Naive thymus-derived CD4-positive, alpha-beta T cell (primary cell): ENCODE results near the gene EPSTI1. TPM values are rescaled to one million over a fixed set of nuclear protein-coding genes. Genes with fewer than 3 reads are reported as not detected.

ENCODE experiments used
- ATAC-seq: fragments of 150-1000 bp; cut with Tn5 transposase; 2 replicates; pipeline ENCODE4 v1.10.0; 2021; ENCODE audit warnings: mild to moderate bottlenecking, moderate library complexity
- CTCF ChIA-PET: fragments of 350-600 bp; sonication (Branson Sonifier 250); formaldehyde crosslinking; loops from one replicate; lab custom pipeline; 2021; ENCODE audit warnings: antibody characterized with exemption; lab: Charles Lee
- POLR2A ChIA-PET: fragments of 350-600 bp; sonication (Branson Sonifier 250); formaldehyde crosslinking; loops from one replicate; lab custom pipeline; 2021; ENCODE audit warnings: antibody characterized with exemption, inconsistent platforms; lab: Charles Lee
- DNase-seq, 9 donors: peaks; one replicate each; pipeline versions ENCODE4 v3.0.0 to v3.0.0-alpha.2; 2020 to 2022; ENCODE audit warnings: mixed read lengths in 1 of 9
- H3K27ac ChIP-seq: one replicate; pipeline ENCODE4 v1.7.0; 2013; ENCODE audit warnings: mild to moderate bottlenecking, low read depth, low read length, moderate library complexity
- H3K27me3 ChIP-seq, 2 donors: one replicate each; pipeline ENCODE4 v1.7.0; 2013; ENCODE audit warnings: low read length in 2 of 2, mild to moderate bottlenecking in 2 of 2, moderate library complexity in 2 of 2; ENCODE audit not compliant: control insufficient read depth in 2 of 2, insufficient read depth in 2 of 2
- H3K36me3 ChIP-seq, 3 experiments: 1 replicate in 2 of 3; 2 replicates in 1 of 3; pipeline ENCODE4 v1.7.0; 2013; ENCODE audit warnings: low read length in 3 of 3, mild to moderate bottlenecking in 3 of 3, moderate library complexity in 1 of 3; ENCODE audit not compliant: insufficient read depth in 3 of 3, control insufficient read depth in 2 of 3
- H3K4me1 ChIP-seq, 2 donors: one replicate each; pipeline ENCODE4 v1.7.0; 2013; ENCODE audit warnings: low read length in 2 of 2, mild to moderate bottlenecking in 2 of 2, moderate library complexity in 1 of 2; ENCODE audit not compliant: control insufficient read depth in 2 of 2, insufficient read depth in 2 of 2
- H3K4me3 ChIP-seq: 2 replicates; pipeline ENCODE4 v1.7.0; 2013; ENCODE audit warnings: mild to moderate bottlenecking, low read length
- H3K9me3 ChIP-seq, 3 experiments: 1 replicate in 2 of 3; 2 replicates in 1 of 3; pipeline ENCODE4 v1.7.0; 2013; ENCODE audit warnings: low read length in 3 of 3; ENCODE audit not compliant: control insufficient read depth in 2 of 3
- H3K27ac Mint-ChIP-seq, 9 donors: one replicate each; pipeline ENCODE4 v1.8.0; 2020 to 2022; ENCODE audit warnings: mixed read lengths in 9 of 9, mild to moderate bottlenecking in 8 of 9, moderate library complexity in 5 of 9, inconsistent platforms in 2 of 9
- H3K27me3 Mint-ChIP-seq, 5 donors: one replicate each; pipeline ENCODE4 v1.8.0; 2021 to 2022; ENCODE audit warnings: mixed read lengths in 5 of 5, mild to moderate bottlenecking in 1 of 5
- H3K36me3 Mint-ChIP-seq, 5 donors: one replicate each; pipeline ENCODE4 v1.8.0; 2020 to 2022; ENCODE audit warnings: mixed read lengths in 5 of 5, mild to moderate bottlenecking in 3 of 5, inconsistent platforms in 1 of 5
- H3K4me1 Mint-ChIP-seq, 7 donors: one replicate each; pipeline ENCODE4 v1.8.0; 2020 to 2022; ENCODE audit warnings: mixed read lengths in 7 of 7, mild to moderate bottlenecking in 3 of 7, inconsistent platforms in 1 of 7
- H3K4me3 Mint-ChIP-seq, 10 donors: one replicate each; pipeline ENCODE4 v1.8.0; 2020 to 2022; ENCODE audit warnings: mild to moderate bottlenecking in 10 of 10, mixed read lengths in 10 of 10, moderate library complexity in 6 of 10, inconsistent platforms in 2 of 10
- H3K9me3 Mint-ChIP-seq, 11 donors: one replicate each; pipeline ENCODE4 v1.8.0; 2020 to 2022; ENCODE audit warnings: mixed read lengths in 11 of 11, mild to moderate bottlenecking in 4 of 11, inconsistent platforms in 1 of 11, moderate library complexity in 1 of 11
- intact Hi-C, 2 donors: fragments of 100-400 bp; cut with micrococcal nuclease; formaldehyde crosslinking; loops; one replicate each; pipeline ENCODE4 v1.15.1; 2023
- polyA plus RNA-seq, 2 donors: library from polyadenylated mRNA; unstranded; fragments of 300-500 nt; fragmentation: Illumina TruSeq; gene quantifications; one replicate each; pipeline ENCODE4 v1.2.3, GENCODE V29; 2021
- total RNA-seq, 6 experiments: library from RNA in 5 of 6; stranded (reverse) in 5 of 6; gene quantifications; 1 replicate in 5 of 6; 2 replicates in 1 of 6; pipeline ENCODE4 v1.2.3 and lab custom pipeline; 2021 to 2026

Gene EPSTI1
- total and polyA plus RNA-seq, 7 experiments from 2014 or later, result 8.4 to 125 (median 13.7) TPM

GRCh38 chr13:42885325-42885724 is 106.7 kb downstream of the EPSTI1 start:
- ChIA-PET POLR2A (no interaction called here), CTCF (no interaction called here)
- no peaks in the 10 kb centered on the region for H3K27me3 ChIP-seq
- DNase-seq (no peak), ATAC-seq (no peak)
- peaks cover 0 to 8% (median 5%) of the 10 kb centered on the region in 7 donors for H3K4me1 Mint-ChIP-seq
- no peak overlapping the region for H3K4me3 ChIP-seq
- peaks cover 0 to 32% (median 29%) of the 10 kb centered on the region in 5 donors for H3K36me3 Mint-ChIP-seq
- H3K4me1 ChIP-seq, result no peaks in the 10 kb centered on the region
- peaks cover 2 to 9% (median 4%) of the 10 kb centered on the region in 5 donors for H3K27me3 Mint-ChIP-seq
- H3K36me3 ChIP-seq, result peaks cover 0 to 21% (median 8%) of the 10 kb centered on the region in 3 experiments
- H3K27ac ChIP-seq, result no peak overlapping the region
- no peaks in the 10 kb centered on the region for H3K9me3 ChIP-seq
- peaks cover 0 to under 1% (median 0%) of the 10 kb centered on the region in 11 donors for H3K9me3 Mint-ChIP-seq
- intact Hi-C loops, result no loop called here
- H3K4me3 Mint-ChIP-seq, result no peak overlapping the region
- H3K27ac Mint-ChIP-seq, result peak overlapping the region in 1 of 9 donors; percentile 66

- POLR2A ChIA-PET, result no interaction called here
- Mint-ChIP-seq H3K27me3 (peaks cover 9 to 16% (median 10%) of the 10 kb centered on the region in 5 donors), H3K4me1 (peaks cover 0 to 10% (median 6%) of the 10 kb centered on the region in 7 donors), H3K36me3 (peaks cover 0 to 32% (median 29%) of the 10 kb centered on the region in 5 donors), H3K9me3 (peaks cover 0 to 2% (median 0%) of the 10 kb centered on the region in 11 donors), H3K4me3 (no peak overlapping the region), H3K27ac (peak overlapping the region in 1 of 9 donors; percentile 9)
- CTCF ChIA-PET, result interaction anchor here (0.5 kb wide), 1 partner anchor 1218 kb away, joined by 3 read pairs; no protein-coding TSS in a partner anchor
- Histone ChIP-seq H3K27ac (no peak overlapping the region), H3K4me1 (no peaks in the 10 kb centered on the region), H3K36me3 (peaks cover 0 to 21% (median 8%) of the 10 kb centered on the region in 3 experiments), H3K9me3 (no peaks in the 10 kb centered on the region), H3K4me3 (no peak overlapping the region), H3K27me3 (no peaks in the 10 kb centered on the region)
- no peak for DNase-seq
- intact Hi-C loops, result loop anchor here in 1 of 2 donors (5.0 kb wide), 1 partner anchor 918 kb away; no protein-coding TSS in a partner anchor
- ATAC-seq, result no peak
Measured at GRCh38 chr13:42883771-42884467, 108.1 kb downstream of the EPSTI1 start.

- peaks cover 0 to 13% (median 8%) of the 10 kb centered on the region in 3 experiments for H3K36me3 ChIP-seq
- peaks cover 9 to 21% (median 10%) of the 10 kb centered on the region in 5 donors for H3K27me3 Mint-ChIP-seq
- no peak overlapping the region for H3K27ac Mint-ChIP-seq
- H3K9me3 Mint-ChIP-seq, result peaks cover 0 to 2% (median 0%) of the 10 kb centered on the region in 11 donors
- ChIA-PET CTCF (interaction anchor here (0.5 kb wide), 1 partner anchor 1218 kb away, joined by 3 read pairs; no protein-coding TSS in a partner anchor), POLR2A (no interaction called here)
- no peak for DNase-seq
- H3K4me3 Mint-ChIP-seq, result no peak overlapping the region
- H3K4me3 ChIP-seq, result no peak overlapping the region
- intact Hi-C loops, result loop anchor here in 1 of 2 donors (5.0 kb wide), 1 partner anchor 919 kb away; no protein-coding TSS in a partner anchor
- no peaks in the 10 kb centered on the region for H3K9me3 ChIP-seq
- no peaks in the 10 kb centered on the region for H3K27me3 ChIP-seq
- H3K4me1 Mint-ChIP-seq, result peaks cover 0 to 10% (median 6%) of the 10 kb centered on the region in 7 donors
- H3K27ac ChIP-seq, result no peak overlapping the region
- no peaks in the 10 kb centered on the region for H3K4me1 ChIP-seq
- H3K36me3 Mint-ChIP-seq, result peaks cover 0 to 30% (median 23%) of the 10 kb centered on the region in 5 donors
- ATAC-seq, result no peak
Measured at GRCh38 chr13:42883142-42883541, 108.9 kb downstream of the EPSTI1 start.

- DNase-seq (no peak), ATAC-seq (no peak)
- H3K27ac Mint-ChIP-seq, result peak overlapping the region in 1 of 9 donors; percentile 57
- H3K27ac ChIP-seq, result no peak overlapping the region
- no peaks in the 10 kb centered on the region for H3K9me3 ChIP-seq
- intact Hi-C loops, result loop anchor here in 1 of 2 donors (5.0 kb wide), 1 partner anchor 922 kb away; no protein-coding TSS in a partner anchor
- H3K4me3 ChIP-seq, result no peak overlapping the region
- POLR2A ChIA-PET, result no interaction called here
- H3K27me3 Mint-ChIP-seq, result peaks cover 9 to 21% (median 10%) of the 10 kb centered on the region in 5 donors
- H3K4me1 Mint-ChIP-seq, result peaks cover 0 to 15% (median 5%) of the 10 kb centered on the region in 7 donors
- H3K36me3 Mint-ChIP-seq, result peaks cover 0 to 12% (median 0%) of the 10 kb centered on the region in 5 donors
- H3K36me3 ChIP-seq, result no peaks in the 10 kb centered on the region
- H3K4me1 ChIP-seq, result no peaks in the 10 kb centered on the region
- no peak overlapping the region for H3K4me3 Mint-ChIP-seq
- H3K27me3 ChIP-seq, result no peaks in the 10 kb centered on the region
- CTCF ChIA-PET, result no interaction called here
- peaks cover 0 to 3% (median 0%) of the 10 kb centered on the region in 11 donors for H3K9me3 Mint-ChIP-seq
Measured at GRCh38 chr13:42880056-42880605, 111.9 kb downstream of the EPSTI1 start.

- POLR2A ChIA-PET, result no interaction called here
- intact Hi-C loops, result no loop called here
- peaks cover 9 to 24% (median 18%) of the 10 kb centered on the region in 5 donors for H3K27me3 Mint-ChIP-seq
- Histone ChIP-seq H3K9me3 (no peaks in the 10 kb centered on the region), H3K4me1 (no peaks in the 10 kb centered on the region), H3K4me3 (no peak overlapping the region), H3K27me3 (no peaks in the 10 kb centered on the region), H3K36me3 (no peaks in the 10 kb centered on the region), H3K27ac (no peak overlapping the region)
- peaks cover 0 to 15% (median 5%) of the 10 kb centered on the region in 7 donors for H3K4me1 Mint-ChIP-seq
- H3K9me3 Mint-ChIP-seq, result peaks cover 0 to 3% (median 0%) of the 10 kb centered on the region in 11 donors
- ATAC-seq (no peak), DNase-seq (no peak)
- CTCF ChIA-PET, result no interaction called here
- peaks cover 0 to 12% (median 0%) of the 10 kb centered on the region in 5 donors for H3K36me3 Mint-ChIP-seq
- H3K27ac Mint-ChIP-seq, result no peak overlapping the region
- no peak overlapping the region for H3K4me3 Mint-ChIP-seq
Measured at GRCh38 chr13:42878721-42879120, 113.3 kb downstream of the EPSTI1 start.

- Histone ChIP-seq H3K27me3 (no peaks in the 10 kb centered on the region), H3K27ac (no peak overlapping the region), H3K4me3 (no peak overlapping the region), H3K9me3 (no peaks in the 10 kb centered on the region), H3K4me1 (no peaks in the 10 kb centered on the region), H3K36me3 (no peaks in the 10 kb centered on the region)
- intact Hi-C loops, result no loop called here
- H3K27me3 Mint-ChIP-seq, result peaks cover 9 to 24% (median 18%) of the 10 kb centered on the region in 5 donors
- peaks cover 0 to 11% (median 0%) of the 10 kb centered on the region in 7 donors for H3K4me1 Mint-ChIP-seq
- ATAC-seq (peak; percentile 54), DNase-seq (no peak)
- ChIA-PET CTCF (no interaction called here), POLR2A (no interaction called here)
- no peak overlapping the region for H3K4me3 Mint-ChIP-seq
- H3K27ac Mint-ChIP-seq, result no peak overlapping the region
- H3K9me3 Mint-ChIP-seq, result peaks cover 0 to 3% (median 0%) of the 10 kb centered on the region in 11 donors
- H3K36me3 Mint-ChIP-seq, result peaks cover 0 to 12% (median 0%) of the 10 kb centered on the region in 5 donors
Measured at GRCh38 chr13:42876887-42877545, 115.0 kb downstream of the EPSTI1 start.
